HG03196 (cell line): ENCODE measurements around the gene HID1.

Experiments used
- ATAC-seq: cut with Tn5 transposase; IDR thresholded peaks from one replicate; pipeline ENCODE4 v1.9.1; 2021; ENCODE audit not compliant: unreplicated experiment

The HID1 gene

GRCh38 chr17:74949455-74950115, 23.0 kb downstream of the HID1 start:
- ATAC-seq, result no peak

- ATAC-seq, result no peak
Measured at GRCh38 chr17:74947041-74947754, 25.4 kb downstream of the HID1 start.

GRCh38 chr17:74946641-74947040, 25.9 kb downstream of the HID1 start:
- no peak for ATAC-seq

- ATAC-seq, result no peak
Measured at GRCh38 chr17:74945543-74945942, 27.0 kb downstream of the HID1 start.

GRCh38 chr17:74943808-74944522, 28.6 kb downstream of the HID1 start:
- no peak for ATAC-seq

- ATAC-seq, result no peak
Measured at GRCh38 chr17:74941128-74941725, 31.3 kb downstream of the HID1 start.

GRCh38 chr17:74939534-74939933, 33.0 kb downstream of the HID1 start:
- no peak for ATAC-seq

- ATAC-seq, result no peak
Measured at GRCh38 chr17:74938194-74938950, 34.2 kb downstream of the HID1 start.

- no peak for ATAC-seq
Measured at GRCh38 chr17:74937064-74938051, 35.2 kb downstream of the HID1 start.

- ATAC-seq, result no peak
Measured at GRCh38 chr17:74936470-74936799, 36.1 kb downstream of the HID1 start.

- no peak for ATAC-seq
Measured at GRCh38 chr17:74935585-74936469, 36.7 kb downstream of the HID1 start, which contains the start of gene OTOP3. TSS of gene OTOP3 (plus strand) at chr17:74935898. CDS start at chr17:74935922, 24 bp downstream.

- no peak for ATAC-seq
Measured at GRCh38 chr17:74935048-74935447, 37.5 kb downstream of the HID1 start.

GRCh38 chr17:74930535-74931036, 42.0 kb downstream of the HID1 start:
- ATAC-seq, result no peak

- ATAC-seq, result no peak
Measured at GRCh38 chr17:74928786-74929185, 43.8 kb downstream of the HID1 start.

- no peak for ATAC-seq
Measured at GRCh38 chr17:74925242-74925641, 47.3 kb downstream of the HID1 start.

- ATAC-seq, result no peak
Measured at GRCh38 chr17:74924250-74924948, 48.2 kb downstream of the HID1 start, which contains the start of gene OTOP2. TSS of gene OTOP2 (plus strand) at chr17:74924273. CDS start at chr17:74924633, 360 bp downstream.

GRCh38 chr17:74923538-74924249, 48.9 kb downstream of the HID1 start:
- ATAC-seq, result no peak
